DMS79 treated with DMSO at 0.1 percent for 48 hours (cell line): Measurements from ENCODE around the gene MYL4.
"Not testable (repeated sequence)": the region's sequence is repeated elsewhere in the genome, so short reads cannot be mapped to it uniquely, and the experiment has no call there.

Source experiments
- DNase-seq: peaks from one replicate; lab custom pipeline; 2025; lab: John Stamatoyannopoulos, UW

MYL4 gene

DNA sequence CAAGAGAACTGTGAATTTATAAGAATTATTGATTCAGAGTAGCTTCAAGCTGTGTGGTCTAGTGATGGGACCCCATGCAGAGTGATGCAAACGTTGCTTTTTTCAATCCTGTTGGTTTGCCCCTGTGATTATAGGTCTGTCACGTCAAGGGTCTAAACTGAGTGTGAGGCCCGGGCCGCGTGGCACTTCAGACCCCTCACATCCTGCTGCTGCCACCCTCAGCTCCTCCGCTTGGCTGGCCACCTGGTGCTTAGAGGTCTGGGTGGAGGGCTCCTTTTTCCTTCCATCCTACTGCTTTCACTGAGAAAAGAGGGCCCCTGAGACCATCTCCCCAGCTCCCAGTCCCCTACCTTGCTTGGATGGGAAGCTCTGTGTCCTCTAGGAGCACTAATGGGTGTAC lies 12.0 kb downstream of the MYL4 start:
- no peak for DNase-seq

DNA sequence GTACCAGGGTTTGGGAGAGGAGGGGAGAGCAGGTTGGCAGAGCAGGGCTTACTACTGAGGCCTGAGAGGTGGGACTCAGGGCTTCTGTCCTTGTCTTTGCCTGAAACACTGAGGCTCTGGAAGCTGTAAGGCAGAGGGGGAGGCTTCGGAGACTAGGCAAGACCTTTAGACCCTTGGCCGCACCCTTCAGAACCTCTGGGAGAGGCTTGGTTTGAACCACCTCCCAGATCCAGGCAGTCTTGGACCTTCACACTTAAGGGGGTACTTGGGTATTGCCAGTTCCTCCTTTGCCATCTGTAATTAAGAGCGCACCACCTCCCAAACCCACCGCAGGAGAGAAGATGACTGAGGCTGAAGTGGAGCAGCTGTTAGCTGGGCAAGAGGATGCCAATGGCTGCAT lies 12.9 kb downstream of the MYL4 start:
- DNase-seq = no peak

DNA sequence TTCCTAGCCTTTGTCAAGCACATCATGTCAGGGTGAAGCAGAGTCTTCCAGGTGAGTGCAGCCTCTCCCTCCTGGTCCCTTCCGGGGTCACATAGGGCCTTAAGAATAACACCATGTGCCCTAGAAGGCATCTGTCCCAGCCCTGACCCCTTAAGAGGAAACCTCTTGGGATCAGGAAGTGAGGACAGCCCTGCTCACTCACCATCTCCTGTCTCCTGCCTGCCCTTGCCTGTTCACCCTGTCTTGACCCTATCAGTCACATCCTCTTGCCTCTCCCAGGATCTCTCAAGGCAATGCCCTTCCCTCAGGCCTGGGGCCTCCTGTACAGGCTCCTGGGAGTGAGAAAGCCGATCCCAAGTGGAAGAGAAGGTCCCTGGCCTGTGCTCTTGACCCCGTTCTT lies 13.9 kb downstream of the MYL4 start:
- no peak for DNase-seq

DNA sequence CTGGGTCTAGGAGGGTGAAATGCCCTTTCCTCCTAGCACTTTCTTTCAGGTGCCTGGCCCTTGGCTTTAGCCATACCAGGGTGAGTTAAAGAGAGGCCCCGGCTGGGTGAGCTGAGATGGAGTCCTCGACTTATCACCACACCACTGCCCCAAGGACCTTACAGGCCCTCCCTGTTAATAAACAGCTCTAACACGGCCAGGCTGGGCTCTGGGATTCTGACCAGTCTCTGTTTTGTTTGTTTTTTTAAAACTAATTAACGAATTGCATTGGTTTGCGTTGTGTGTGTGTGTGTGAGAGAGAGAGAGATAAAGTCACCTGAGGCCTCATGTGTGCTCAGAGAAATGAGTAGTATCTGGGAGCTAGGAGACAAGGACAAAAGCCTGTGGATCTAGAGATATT lies 14.3 kb downstream of the MYL4 start:
- no peak for DNase-seq

DNA sequence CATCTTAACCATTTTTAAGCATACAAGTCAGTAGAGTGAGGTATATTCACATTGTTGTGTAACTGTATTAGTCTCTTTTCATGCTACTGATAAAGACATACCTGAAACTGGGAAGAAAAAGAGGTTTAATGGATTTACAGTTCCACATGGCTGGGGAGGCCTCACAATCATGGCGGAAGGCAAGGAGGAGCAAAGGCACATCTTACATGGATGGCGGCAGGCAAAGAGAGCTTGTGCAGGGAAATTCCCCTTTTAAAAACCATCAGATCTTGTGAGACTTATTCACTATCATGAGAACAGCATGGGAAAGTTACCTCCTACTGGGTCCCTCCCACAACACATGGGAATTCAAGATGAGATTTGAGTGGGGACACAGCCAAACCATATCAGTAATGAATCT lies 14.9 kb downstream of the MYL4 start:
- not testable (repeated sequence) for DNase-seq

DNA sequence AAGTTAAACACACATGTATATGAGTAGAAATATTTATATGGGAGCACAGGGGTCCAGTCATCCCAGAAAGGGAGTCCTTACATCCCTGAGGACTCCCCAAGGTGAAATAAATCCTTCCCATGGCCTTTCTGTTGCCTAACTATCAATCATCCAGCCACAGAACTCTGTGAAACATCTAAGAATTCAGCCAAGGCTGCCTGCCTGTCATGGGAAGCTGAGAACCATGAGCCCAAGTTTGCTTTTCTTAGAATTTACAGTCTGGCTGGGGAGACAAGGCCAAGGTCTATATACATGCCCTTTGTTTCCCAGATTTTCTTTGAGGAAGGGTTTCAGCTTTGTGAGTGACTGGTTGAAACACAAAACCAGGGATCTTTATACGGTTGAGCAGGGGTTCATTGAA lies 15.8 kb downstream of the MYL4 start:
- DNase-seq = no peak

DNA sequence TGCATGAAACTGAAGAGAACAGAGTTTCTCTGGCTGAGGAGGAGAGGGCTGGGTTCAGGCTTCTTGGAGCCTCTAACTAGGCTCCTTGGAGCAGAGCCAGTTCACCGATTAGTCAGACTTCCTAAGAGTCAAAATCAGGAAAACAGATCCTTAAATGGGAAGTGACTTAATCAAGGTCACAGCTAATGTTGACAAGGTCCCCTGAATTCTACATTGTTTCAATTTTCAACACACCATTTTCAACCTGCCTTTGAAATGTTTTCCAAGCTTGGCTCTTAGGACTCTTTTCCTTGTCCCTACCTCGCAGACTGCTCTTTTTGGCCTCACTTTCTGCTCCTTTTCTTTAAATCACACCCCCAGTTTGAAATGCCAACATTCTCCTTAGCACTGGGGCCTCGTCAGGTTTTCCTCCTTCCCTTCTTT lies 16.3 kb downstream of the MYL4 start:
- DNase-seq = no peak

DNA sequence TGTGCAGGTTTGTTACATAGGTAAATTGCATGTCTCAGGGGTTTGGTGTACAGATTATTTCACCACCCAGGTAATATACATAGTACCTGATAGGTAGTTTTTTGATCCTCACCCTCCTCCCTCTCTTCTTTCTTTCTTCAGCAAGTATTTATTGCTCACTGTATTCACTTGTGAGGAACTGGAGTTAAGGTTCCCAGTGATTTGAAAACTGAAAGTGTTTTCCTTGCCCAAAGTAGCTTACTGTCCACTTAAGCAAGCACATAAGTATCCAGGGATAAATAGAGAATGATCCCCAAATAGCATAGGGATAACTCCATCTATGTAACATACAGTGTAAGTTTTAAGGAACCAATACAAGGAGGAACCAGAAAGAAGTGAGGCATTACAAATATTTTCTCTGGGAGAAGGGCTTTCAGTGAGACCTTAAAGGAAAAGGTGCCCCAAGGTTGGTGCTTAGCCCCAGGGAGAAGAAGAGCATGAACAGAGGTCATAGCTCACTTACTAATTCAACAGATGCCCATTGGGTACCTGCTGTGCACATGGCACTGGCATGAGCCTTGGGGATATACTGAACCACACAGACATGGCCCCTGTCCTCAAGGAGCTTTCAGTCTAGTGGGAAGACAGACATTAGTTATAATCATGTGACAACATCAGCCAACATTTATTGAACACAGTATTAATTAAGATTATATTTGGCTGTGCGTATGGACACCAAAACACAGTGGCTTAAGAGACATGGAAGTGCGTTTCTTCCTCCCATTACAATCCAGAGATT lies 17.0 kb downstream of the MYL4 start:
- DNase-seq = no peak

DNA sequence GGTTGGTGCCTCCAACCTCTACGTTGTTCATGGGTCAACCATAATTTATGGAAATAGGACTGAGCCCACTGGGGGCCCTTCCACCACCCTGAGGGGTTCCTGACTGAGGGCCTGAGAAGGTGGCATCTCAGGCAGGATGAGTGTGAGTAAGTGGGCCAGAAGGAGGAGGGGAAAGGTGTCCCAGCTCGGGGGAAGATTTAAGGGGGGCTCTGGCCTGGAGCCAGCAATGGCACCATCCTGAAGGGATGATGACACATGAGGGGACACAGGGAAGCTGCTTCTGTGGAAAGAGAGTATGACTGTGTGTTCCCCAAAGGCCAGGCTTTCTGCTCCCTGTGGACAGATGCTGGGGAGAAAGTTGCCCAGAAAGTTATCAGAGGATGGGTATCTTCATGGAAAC lies 18.7 kb downstream of the MYL4 start:
- no peak for DNase-seq

DNA sequence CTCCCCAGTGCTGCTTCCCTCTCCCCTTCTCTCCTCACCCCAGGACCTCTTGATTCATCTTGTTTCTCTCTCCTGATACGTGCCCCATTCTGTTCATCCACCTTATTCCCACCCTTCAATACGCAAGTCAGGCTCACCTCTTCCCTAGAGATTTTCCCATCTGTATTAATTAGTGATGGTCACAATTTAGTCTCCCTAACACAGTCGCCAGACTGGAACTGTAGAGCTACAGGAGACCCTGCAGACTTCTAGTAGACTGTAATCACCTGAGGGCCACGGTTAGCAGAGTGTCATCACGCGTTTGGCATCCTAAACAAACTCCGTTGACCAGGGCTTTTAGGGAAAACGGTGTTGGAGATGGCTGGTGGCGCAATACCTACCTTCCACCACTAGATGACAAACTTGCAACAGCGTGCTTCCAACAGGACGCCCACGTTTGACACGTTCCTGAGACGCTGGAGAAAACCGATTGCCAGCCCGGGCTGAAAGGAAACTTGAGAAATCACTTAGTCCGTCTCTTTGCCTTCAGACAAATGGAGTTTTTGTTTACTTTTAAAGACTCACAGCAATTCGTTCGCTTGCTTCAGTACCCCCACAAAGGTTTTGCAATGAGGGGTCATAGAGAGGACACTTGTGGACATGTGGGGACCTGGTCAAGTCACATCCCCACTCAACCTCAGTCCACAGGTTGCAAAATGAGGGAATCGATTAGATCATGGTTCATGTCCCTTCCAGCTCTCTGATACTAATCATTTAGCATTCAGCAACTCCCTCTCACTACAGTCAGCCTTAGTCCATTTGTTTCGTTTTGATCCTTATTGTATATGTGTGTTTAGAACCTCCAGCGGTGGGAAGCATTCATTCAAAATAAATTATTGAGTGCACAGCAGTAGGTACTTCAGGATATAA lies 20.6 kb downstream of the MYL4 start:
- DNase-seq = peak; percentile 91

DNA sequence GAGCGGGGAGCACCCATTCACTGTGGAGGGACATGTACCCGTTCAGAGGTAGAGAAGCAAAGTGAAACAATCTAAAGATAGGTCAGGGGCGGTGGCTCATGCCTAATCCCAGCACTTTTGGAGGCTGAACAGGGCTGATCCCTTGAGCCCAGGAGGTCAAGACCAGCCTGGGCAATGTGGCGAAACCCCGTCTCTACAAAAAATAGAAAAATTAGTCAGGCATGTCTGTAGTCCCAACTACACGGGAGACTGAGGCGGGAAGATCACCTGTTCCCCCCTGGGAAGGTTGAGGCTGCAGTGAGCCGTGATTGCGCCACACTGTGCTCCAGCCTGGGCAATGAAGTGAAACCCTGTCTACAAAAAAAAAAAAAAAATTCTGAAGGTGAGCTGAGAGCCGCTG lies 21.7 kb downstream of the MYL4 start:
- DNase-seq = no peak

DNA sequence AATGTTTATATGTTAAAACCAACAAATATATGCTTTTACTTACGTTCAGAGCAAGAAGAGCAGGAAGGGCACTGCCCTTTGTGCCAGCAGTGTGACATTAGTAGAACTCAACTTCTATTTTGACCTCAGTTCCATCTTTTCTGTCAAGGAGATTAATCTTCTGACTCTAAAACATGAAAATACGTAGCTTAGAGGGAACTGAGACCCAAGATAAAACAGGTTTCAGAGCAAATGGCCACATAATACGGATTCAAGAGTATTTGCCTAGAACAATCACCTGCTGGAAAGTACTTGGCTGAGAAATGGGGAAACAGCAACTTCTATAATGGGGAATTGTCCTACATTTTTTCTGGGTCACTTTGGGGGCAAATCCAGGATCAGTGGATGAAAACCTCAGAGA lies 22.2 kb downstream of the MYL4 start:
- DNase-seq = no peak

DNA sequence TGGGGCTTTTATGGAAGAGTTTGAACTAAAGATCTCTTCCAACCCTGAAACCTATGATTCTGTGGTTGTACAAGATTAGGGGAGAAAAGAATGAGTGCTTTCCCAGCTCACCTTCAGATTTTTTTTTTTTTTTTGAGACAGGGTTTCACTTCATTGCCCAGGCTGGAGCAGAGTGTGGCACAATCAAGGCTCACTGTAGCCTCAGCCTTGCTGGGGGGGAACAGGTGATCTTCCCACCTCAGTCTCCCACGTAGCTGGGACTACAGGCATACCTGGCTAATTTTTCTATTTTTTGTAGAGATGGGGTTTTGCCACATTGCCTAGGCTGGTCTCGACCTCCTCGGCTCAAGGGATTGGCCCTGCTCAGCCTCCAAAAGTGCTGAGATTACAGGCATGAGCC lies 22.7 kb downstream of the MYL4 start:
- DNase-seq = no peak

DNA sequence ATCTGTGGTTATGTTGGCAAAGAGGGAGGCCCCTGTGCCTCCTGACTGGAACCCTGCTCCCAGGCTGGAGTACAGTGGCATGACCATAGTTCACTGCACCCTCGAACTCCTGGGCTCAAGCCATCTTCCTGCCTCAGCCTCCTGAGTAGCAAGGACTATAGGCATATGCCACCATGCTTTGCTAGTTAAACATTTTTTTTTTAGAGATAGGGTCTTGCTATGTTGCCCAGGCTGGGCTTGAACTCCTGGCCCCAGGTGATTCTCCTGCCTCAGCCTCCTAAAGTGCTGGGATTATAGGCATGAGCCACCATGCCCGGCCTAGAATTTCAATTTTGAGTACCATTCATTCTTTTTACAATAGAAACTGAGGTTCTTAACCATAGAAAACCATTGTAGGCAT lies 23.3 kb downstream of the MYL4 start:
- no peak for DNase-seq

DNA sequence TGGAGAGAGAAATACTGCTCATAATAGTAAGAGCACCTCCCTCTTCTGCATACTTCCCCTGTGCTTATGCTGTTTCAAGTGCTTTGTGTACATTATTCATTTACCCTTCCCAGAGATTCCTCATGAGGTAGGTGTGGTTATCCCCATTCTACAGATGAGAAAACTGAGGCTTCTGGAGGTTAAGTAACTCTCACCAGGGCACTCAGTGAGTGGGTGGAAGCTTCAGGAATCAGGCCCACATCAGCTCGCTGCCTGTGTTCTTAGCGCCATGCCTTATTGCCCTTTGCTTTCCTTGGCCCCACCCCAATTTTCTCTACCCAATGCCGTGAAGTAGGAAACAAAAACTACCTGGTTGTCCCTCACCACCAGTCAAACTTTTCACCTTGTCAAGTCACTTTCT lies 26.4 kb downstream of the MYL4 start:
- no peak for DNase-seq

DNA sequence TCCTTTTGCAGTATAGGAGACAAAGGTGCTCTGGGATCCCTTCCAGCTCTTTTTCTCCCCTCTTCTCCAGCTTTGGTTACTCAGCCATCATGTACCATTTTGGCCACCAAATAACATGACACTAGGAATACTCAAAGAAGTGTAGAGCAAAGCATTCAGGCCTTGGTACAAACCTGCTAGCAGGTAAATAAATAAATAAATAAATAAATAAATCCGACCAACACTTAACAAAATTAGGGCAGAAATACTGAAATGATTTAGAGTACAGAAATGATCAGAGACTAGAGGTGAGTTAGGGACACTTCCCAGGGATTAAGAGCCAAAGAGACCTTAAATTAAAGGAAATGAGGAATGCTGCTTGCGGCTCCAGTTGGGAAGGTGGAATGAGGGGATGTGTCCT lies 26.8 kb downstream of the MYL4 start:
- no peak for DNase-seq

DNA sequence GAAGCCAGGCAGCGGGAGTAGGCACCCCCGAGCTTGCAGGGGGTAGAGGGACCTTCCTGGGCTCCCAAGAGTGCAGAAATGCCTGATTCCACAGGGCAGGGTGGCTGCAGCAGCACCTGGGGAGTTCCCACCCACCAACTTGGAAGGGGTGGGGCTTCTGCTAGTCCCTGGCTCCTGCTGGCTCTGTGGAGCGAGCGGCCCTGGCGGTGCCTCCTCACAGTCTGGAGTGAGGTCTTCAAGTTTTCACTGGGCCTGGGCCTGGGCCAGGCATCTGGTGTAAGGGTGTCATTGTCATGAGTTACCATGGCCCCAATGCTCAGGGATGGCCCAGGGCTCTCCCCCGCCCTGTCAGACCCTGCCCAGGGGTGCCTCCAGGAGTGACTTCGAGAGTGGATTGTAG lies 28.7 kb downstream of the MYL4 start:
- no peak for DNase-seq

DNA sequence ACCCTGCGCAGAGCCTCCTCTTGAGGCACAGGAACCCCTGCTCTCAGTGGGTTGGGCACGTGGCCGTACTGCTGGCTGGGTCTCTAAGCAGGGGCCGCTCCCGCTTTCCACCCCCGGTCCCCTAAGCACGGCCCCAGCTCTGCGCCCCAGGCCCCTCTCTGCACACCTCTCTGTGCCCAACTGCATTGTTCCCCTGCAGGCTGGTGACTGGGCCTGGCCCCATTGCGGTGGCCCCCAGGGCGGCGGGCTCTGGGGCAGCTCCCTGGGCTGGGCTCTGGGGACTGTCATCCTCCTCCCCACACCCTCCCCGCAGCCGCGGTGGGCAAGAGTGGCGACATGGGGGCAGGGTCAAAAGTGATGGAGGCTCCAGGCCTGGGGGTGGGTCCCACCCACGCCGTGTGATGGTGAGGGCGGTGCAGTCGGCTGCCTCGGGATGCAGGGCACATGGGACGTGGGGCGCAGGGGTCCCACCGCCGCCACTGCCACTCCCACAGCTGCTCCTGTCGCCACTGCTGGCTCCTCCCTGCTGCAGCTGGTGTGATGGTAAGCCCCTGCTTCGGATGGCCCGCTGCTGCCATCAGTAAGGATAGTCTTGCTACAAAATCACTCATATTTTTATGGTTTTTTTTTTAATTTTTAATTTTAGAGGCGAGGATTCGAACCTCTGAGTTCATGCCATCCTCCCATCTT lies 29.3 kb downstream of the MYL4 start:
- DNase-seq = no peak

DNA sequence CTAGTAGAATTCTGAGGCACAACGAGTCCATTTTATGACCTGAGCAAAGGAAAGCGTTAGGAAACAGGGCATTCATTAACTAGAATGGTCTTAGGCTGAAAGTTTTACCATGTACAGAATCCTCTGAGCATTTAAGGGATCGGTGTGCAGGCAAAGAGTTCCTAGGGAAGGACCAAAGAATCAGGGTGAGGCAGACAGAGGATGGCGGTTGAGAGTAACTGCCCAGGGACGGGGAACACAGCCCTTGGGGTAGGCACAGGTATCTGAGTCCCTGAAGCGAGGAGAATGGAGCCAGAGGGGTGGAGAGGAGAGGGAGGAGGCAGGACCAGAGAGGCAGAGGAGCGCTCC lies 30.4 kb downstream of the MYL4 start:
- no peak for DNase-seq

DNA sequence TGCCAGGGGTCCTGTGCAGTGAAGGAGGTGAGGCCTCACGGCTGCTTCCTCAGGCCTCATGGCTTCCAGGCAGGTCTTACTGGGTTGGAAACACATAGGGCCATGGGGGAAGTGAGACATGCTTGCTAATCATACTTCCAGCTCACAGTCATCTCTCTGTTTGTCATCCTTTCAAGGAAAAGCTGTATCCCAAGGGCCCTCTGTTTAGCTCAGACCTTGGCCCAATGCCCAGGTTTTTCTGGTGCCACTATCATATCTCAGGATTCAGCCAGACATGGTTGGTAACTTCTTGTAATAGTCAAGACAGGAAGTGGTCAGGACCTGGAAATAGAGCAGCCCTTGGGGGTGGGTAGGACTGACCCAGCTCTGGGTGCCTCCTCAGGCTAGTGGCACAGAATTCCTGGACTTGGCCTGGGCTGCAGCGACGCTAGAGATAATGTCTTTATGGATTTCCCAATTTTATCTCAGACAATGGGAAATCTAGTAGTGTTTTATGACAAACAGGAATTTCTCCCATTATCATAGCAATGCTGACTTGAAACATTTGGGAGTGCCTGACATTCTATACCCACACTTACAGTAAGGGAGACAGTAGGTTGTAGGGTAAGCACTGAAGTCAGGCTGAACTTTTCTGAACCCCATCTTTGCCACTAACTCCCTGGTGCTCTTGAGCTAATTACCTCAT lies 31.0 kb downstream of the MYL4 start:
- peak; percentile 67 for DNase-seq

DNA sequence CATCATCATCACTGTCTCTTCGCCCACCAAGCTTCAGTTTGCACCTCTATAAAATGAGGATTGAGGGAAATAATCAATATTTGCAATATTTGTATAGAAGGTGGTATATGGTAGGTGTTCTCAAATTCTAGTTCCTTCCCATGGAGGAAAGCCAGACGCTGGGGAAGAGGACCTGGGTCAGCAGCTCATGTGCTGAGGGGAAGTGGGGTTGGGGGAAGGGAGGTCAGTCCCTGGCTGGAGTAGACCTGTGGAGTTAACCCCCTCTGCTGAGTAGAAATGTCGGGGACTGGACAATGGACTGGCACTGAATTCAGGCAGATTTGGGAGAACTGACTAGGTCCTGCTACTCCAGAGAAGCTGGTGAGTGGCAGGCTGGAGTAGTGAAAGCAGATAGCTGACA lies 31.7 kb downstream of the MYL4 start:
- no peak for DNase-seq

DNA sequence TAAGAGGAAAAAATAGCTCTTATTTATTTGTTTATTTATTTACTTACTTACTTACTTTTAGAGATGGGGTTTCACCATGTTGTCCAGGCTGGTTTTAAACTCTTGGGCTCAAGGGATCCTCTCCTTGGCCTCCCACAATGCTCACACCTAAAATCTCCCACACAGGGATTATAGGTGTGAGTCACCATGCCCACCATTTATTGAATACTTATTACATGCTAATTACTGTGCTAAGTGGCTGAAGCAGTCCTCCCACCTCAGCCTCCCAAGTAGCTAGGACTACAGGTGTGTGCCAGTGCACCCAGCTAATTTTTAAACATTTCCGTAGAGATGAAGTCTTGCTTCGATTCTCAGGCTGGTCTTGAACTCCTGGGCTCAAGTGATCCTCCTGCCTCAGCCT lies 33.5 kb downstream of the MYL4 start:
- DNase-seq = no peak
